ENCODE measurements around the gene SEC23A.

SEC23A gene

GRCh38 chr14:38989922-38990546, 113.0 kb downstream of the SEC23A start:
- no peak for DNase-seq

DNA sequence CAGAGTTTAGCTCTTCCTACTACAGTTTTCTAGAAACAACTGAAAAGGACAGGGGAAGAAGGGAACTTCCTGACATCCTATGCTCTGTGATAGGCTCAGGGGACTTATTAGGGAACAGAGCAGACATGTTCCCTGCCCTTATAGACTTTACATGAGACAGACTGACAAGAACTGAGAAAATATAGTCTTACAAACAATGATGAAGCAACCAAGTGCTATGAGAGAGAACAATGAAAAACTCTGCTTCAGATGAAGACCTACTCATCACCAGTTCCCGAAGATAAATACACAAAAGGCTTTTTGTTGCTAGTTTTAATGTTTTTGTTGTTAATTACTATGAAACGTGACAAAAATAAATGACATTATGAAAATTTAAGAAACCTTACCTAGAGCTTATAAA, 115.3 kb downstream of the SEC23A start:
- DNase-seq = no peak

GRCh38 chr14:38982837-38983236, 120.2 kb downstream of the SEC23A start:
- no peak for DNase-seq

DNA sequence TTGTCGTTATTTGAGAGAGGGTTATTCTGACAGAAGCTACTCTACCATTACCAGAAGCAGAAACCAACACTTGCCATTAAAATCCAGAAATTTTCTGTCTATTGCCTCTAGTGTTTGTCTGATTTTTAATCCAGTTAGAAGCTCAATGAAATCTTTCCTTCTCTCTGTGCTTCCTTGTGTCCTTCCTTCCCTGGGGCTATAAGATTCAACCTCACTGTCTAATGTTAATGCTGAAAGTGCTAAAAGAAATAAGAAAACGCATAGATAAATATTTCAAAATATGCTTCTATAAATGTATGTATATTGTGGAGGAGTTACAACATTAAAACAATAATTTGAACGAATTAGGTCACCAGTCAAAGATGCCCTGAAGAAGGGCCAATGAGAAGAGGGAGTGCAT, 120.8 kb downstream of the SEC23A start:
- no peak for DNase-seq
